GM12878 (cell line): ENCODE data around the gene RAC2. TPM values are rescaled to one million over a fixed set of nuclear protein-coding genes. Genes with fewer than 3 reads are reported as not detected.
A peak's percentile ranks its signal among the peaks of the same experiment; 100 is the strongest.

Experiments used
- ATAC-seq: fragments of 200-7000 bp; cut with Tn5 transposase; 3 replicates; pipeline ENCODE4 v1.9.1; 2020; ENCODE audit warnings: mild to moderate bottlenecking, moderate library complexity
- BruUV-seq: library from RNA; stranded (reverse); fragments of 400-500 nt; replicated peaks from 2 replicates; lab custom pipeline; 2021; lab: Mats Ljungman, UMichigan
- CTCF ChIA-PET: fragments of 300-600 bp; sonication (Branson Sonifier 250); formaldehyde crosslinking; extraction: SDS; loops from one replicate; lab custom pipeline; 2021; ENCODE audit warnings: inconsistent platforms; lab: Yijun Ruan, JAX
- POLR2A ChIA-PET: fragments of 350-600 bp; formaldehyde crosslinking; extraction: SDS; loops from one replicate; lab custom pipeline; 2021; ENCODE audit warnings: inconsistent platforms; lab: Charles Lee
- RAD21 ChIA-PET: fragments of 300-600 bp; sonication (Branson Sonifier 250); formaldehyde crosslinking; loops from one replicate; lab custom pipeline; 2023; ENCODE audit warnings: antibody characterized with exemption; ENCODE audit not compliant: unreplicated experiment; lab: Charles Lee
- SMC1A ChIA-PET: fragments of 300-600 bp; sonication (Branson Sonifier 250); formaldehyde crosslinking; loops from one replicate; lab custom pipeline; 2023; ENCODE audit not compliant: unreplicated experiment, uncharacterized antibody; lab: Charles Lee
- DNase-seq: peaks from one replicate; pipeline ENCODE4 v3.0.0-alpha.2; 2011; ENCODE audit warnings: low read depth, low spot score
- FAIRE-seq: peaks from 3 replicates; lab custom pipeline; 2011; peaks lifted over from hg19 to GRCh38; lab: Jason Lieb, UNC
- H2AFZ ChIP-seq: 2 replicates; pipeline ENCODE4 v1.6.0; 2011; ENCODE audit warnings: low read depth, low read length, control low read depth; ENCODE audit not compliant: control insufficient read depth
- H3K27ac ChIP-seq: 2 replicates; pipeline ENCODE4 v1.5.1; 2011; ENCODE audit warnings: control low read depth; ENCODE audit not compliant: control insufficient read depth, insufficient read depth
- H3K27me3 ChIP-seq, 2 experiments: replicated peaks in 1 of 2; 2 replicates each; pipeline versions ENCODE4 v1.6.0 to v1.6.1; 2011; ENCODE audit warnings: low read length in 1 of 2; ENCODE audit not compliant: control insufficient read depth in 2 of 2, insufficient read depth in 2 of 2
- H3K36me3 ChIP-seq, 2 experiments: 2 replicates each; pipeline ENCODE4 v1.5.1; 2011; ENCODE audit warnings: low read length in 1 of 2; ENCODE audit not compliant: control insufficient read depth in 2 of 2, insufficient read depth in 2 of 2
- H3K4me1 ChIP-seq: 2 replicates; pipeline ENCODE4 v1.6.1; 2011; ENCODE audit warnings: mild to moderate bottlenecking, low read length, moderate library complexity, mixed read lengths; ENCODE audit not compliant: control insufficient read depth, insufficient read depth
- H3K4me2 ChIP-seq: 2 replicates; pipeline ENCODE4 v1.6.0; 2011; ENCODE audit warnings: control low read depth; ENCODE audit not compliant: control insufficient read depth, insufficient read depth
- H3K4me3 ChIP-seq: fragments of 200-600 bp; sonication (generic); 2 replicates; pipeline ENCODE4 v1.5.1; 2016
- H3K79me2 ChIP-seq: 2 replicates; pipeline ENCODE4 v1.6.0; 2011; ENCODE audit warnings: low read length; ENCODE audit not compliant: control insufficient read depth, insufficient read depth
- H3K9ac ChIP-seq: 2 replicates; pipeline ENCODE4 v1.8.0; 2011; ENCODE audit warnings: low read length, control low read depth, mixed read lengths; ENCODE audit not compliant: control insufficient read depth, insufficient read depth
- H3K9me3 ChIP-seq: replicated peaks from 3 replicates; pipeline ENCODE4 v1.5.1; 2011; ENCODE audit warnings: mild to moderate bottlenecking, low read length; ENCODE audit not compliant: control insufficient read depth, insufficient read depth
- H4K20me1 ChIP-seq: 2 replicates; pipeline ENCODE4 v1.6.0; 2011; ENCODE audit not compliant: control insufficient read depth, insufficient read depth
- EZH2 ChIP-seq: IDR thresholded peaks from 2 replicates; pipeline ENCODE4 v1.6.1; 2012; ENCODE audit warnings: low read depth, mild to moderate bottlenecking, control low read depth, inconsistent platforms, low read length, borderline replicate concordance; ENCODE audit not compliant: control insufficient read depth
- JUNB ChIP-seq: IDR thresholded peaks from 2 replicates; pipeline ENCODE4 v1.6.1; 2016; ENCODE audit warnings: antibody characterized with exemption, mild to moderate bottlenecking
- RUNX3 ChIP-seq: IDR thresholded peaks from 2 replicates; pipeline ENCODE4 v1.6.1; 2012; ENCODE audit warnings: low read length, inconsistent platforms
- YBX1 ChIP-seq: fragments of 450-650 bp; IDR thresholded peaks from 2 replicates; pipeline ENCODE4 v1.6.1; 2016; ENCODE audit warnings: antibody characterized with exemption
- WGBS: methylation state at CpG from one replicate; pipeline ENCODE4 v1.1.6; 2016; ENCODE audit warnings: low lambda C conversion rate; ENCODE audit not compliant: insufficient replicate concordance, insufficient coverage; ENCODE audit errors: missing lambda C conversion rate; 5-methylcytosine and 5-hydroxymethylcytosine counted together
- in situ Hi-C: fragments of 300-500 bp; cut with MboI; formaldehyde crosslinking; loops from 9 replicates; pipeline ENCODE4 v1.14.3; 2018; ENCODE audit warnings: mixed read lengths
- intact Hi-C: fragments of 100-400 bp; cut with micrococcal nuclease; formaldehyde crosslinking; loops from one replicate; pipeline ENCODE4 v1.14.2; 2022; ENCODE audit not compliant: unreplicated experiment
- polyA plus RNA-seq, 11 experiments: library from polyadenylated mRNA; depleted of rRNA in 4 of 11; unstranded in 6 of 11; stranded (reverse) in 5 of 11; fragments of >200 nt; fragmentation: Nextera tagmentation in 4 of 11; fragmentation: Illumina TruSeq in 1 of 11; extraction: Ambion mirVana in 4 of 11; extraction: Trizol in 1 of 11; gene quantifications; 1 replicate in 1 of 11; 2 replicates in 10 of 11; pipeline versions ENCODE4 v1.2.1 to v1.2.3, GENCODE V29; 2011 to 2016; ENCODE audit warnings: inconsistent platforms in 2 of 11, missing spikeins in 2 of 11, low read depth in 1 of 11
- total RNA-seq, 4 experiments: library from RNA; depleted of rRNA in 3 of 4; stranded (reverse); fragments of >200 nt in 3 of 4; fragmentation: Illumina TruSeq in 1 of 4; extraction: Trizol in 1 of 4; gene quantifications; 2 replicates each; pipeline versions ENCODE4 v1.2.1 to v1.2.3, GENCODE V29; 2013 to 2021
- TF ChIP-seq, protein P1 (sequence below): IDR thresholded peaks from 2 replicates; pipeline ENCODE4 v1.6.1; 2011; ENCODE audit warnings: mild to moderate bottlenecking, low read depth, low read length, moderate library complexity; ENCODE audit not compliant: insufficient replicate concordance

RAC2 gene
- total and polyA plus RNA-seq, 10 of the 15 experiments (the other 5 are each of a cell fraction or from before 2014, with no cell fraction given) = 102 to 386 (median 304) TPM

DNA sequence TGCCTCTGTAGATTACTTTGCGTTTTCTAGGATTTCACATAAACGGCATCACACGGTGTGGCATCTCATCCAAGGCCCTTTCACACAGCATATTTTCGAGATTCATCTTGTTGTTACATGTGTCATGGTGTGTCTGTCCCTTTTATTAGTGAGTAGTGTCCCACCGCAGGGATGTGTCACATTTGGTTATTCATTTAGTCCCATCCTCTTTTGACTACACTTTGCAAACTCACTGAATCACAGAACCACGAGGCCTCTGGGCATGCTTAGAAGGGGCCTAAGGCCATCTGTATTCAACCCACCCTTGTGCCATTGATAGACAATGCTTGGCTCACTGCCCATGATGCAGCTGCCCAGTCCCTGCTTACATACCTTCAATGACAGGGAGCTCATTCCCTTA, 4.2 kb upstream of the RAC2 start:
- DNase-seq (no peak), FAIRE-seq (no peak), ATAC-seq (peak; percentile 4; the same call in 1 of the 3 replicates)
- Histone ChIP-seq H3K4me3 (no peak overlapping the region), H3K4me1 (peaks cover 24% of the 10 kb centered on the region), H3K36me3 (no peaks in the 10 kb centered on the region), H3K79me2 (peaks cover 13% of the 10 kb centered on the region), H3K4me2 (no peak overlapping the region; the same call in 1 of the 2 replicates), H3K9ac (no peak overlapping the region; the same call in 1 of the 2 replicates), H2AFZ (peak overlapping the region; percentile 59), H4K20me1 (no peaks in the 10 kb centered on the region), H3K27ac (no peak overlapping the region), H3K27me3 (no peaks in the 10 kb centered on the region), H3K9me3 (no peaks in the 10 kb centered on the region)
- intact Hi-C loops = no loop called here
- no TSS peak for BruUV-seq
- TF ChIP-seq RUNX3 (peak; percentile 33), JUNB (peak; percentile 41), YBX1 (no peak), EZH2 (no peak)
- TF ChIP-seq, protein P1, sequence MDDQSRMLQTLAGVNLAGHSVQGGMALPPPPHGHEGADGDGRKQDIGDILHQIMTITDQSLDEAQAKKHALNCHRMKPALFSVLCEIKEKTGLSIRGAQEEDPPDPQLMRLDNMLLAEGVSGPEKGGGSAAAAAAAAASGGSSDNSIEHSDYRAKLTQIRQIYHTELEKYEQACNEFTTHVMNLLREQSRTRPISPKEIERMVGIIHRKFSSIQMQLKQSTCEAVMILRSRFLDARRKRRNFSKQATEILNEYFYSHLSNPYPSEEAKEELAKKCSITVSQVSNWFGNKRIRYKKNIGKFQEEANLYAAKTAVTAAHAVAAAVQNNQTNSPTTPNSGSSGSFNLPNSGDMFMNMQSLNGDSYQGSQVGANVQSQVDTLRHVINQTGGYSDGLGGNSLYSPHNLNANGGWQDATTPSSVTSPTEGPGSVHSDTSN = peak; percentile 36
- WGBS = 2% methylated on average over 6 of the region's 6 CpGs
- in situ Hi-C loops = no loop called here
- RAD21 ChIA-PET = interaction anchor here (0.9 to 8.4 kb wide), 6 partner anchors 11 to 49 kb away, joined by 3 to 132 read pairs (median 4); no protein-coding TSS in a partner anchor
- CTCF ChIA-PET = interaction anchor here (1.1 to 12.8 kb wide), 2 partner anchors 12 to 18 kb away, joined by 6 to 265 read pairs; no protein-coding TSS in a partner anchor
- POLR2A ChIA-PET = interaction anchor here (1.3 to 12.5 kb wide), 4 partner anchors 12 to 85 kb away, joined by 3 to 246 read pairs (median 6); no protein-coding TSS in a partner anchor
- SMC1A ChIA-PET = interaction anchor here (0.7 to 10.3 kb wide), 5 partner anchors 6 to 48 kb away, joined by 3 to 165 read pairs (median 3); no protein-coding TSS in a partner anchor
